Globus pallidus (tissue), 1 donor: ENCODE measurements around the gene TRIM37.
"Not testable (repeated sequence)": the region's sequence is repeated elsewhere in the genome, so short reads cannot be mapped to it uniquely, and the experiment has no call there.

Experiments used
- DNase-seq: peaks from one replicate; pipeline ENCODE4 v3.0.0-alpha.2; 2015; ENCODE audit warnings: low spot score

TRIM37 gene

GRCh38 chr17:58993311-58993710 lies 113.4 kb downstream of the TRIM37 start:
- DNase-seq = no peak

- no peak for DNase-seq
Measured at GRCh38 chr17:58991718-58992331, 114.9 kb downstream of the TRIM37 start.

- no peak for DNase-seq
Measured at GRCh38 chr17:58989629-58990028, 117.1 kb downstream of the TRIM37 start.

- no peak for DNase-seq
Measured at GRCh38 chr17:58985971-58986370, 120.7 kb downstream of the TRIM37 start.

- DNase-seq = no peak
Measured at GRCh38 chr17:58985367-58985766, 121.3 kb downstream of the TRIM37 start.

- DNase-seq = no peak
Measured at GRCh38 chr17:58982626-58983025, 124.1 kb downstream of the TRIM37 start.

- no peak for DNase-seq
Measured at GRCh38 chr17:58980706-58981481, 125.8 kb downstream of the TRIM37 start.

GRCh38 chr17:58976541-58976940 lies 130.1 kb downstream of the TRIM37 start:
- DNase-seq = no peak

GRCh38 chr17:58974354-58974753 lies 132.3 kb downstream of the TRIM37 start:
- no peak for DNase-seq

GRCh38 chr17:58970609-58971450 lies 135.8 kb downstream of the TRIM37 start:
- DNase-seq = no peak

GRCh38 chr17:58969612-58970011 lies 137.1 kb downstream of the TRIM37 start:
- no peak for DNase-seq

GRCh38 chr17:58969156-58969555 lies 137.5 kb downstream of the TRIM37 start:
- no peak for DNase-seq

- DNase-seq = no peak
Measured at GRCh38 chr17:58968426-58969061, 138.1 kb downstream of the TRIM37 start.

GRCh38 chr17:58966208-58966607 lies 140.5 kb downstream of the TRIM37 start:
- DNase-seq = no peak

GRCh38 chr17:58965221-58965620 lies 141.5 kb downstream of the TRIM37 start:
- DNase-seq = peak; percentile 2

GRCh38 chr17:58960068-58960467 lies 146.6 kb downstream of the TRIM37 start:
- peak; percentile 7 for DNase-seq

GRCh38 chr17:58957725-58958073 lies 149.0 kb downstream of the TRIM37 start:
- DNase-seq = not testable (repeated sequence)

- no peak for DNase-seq
Measured at GRCh38 chr17:58956997-58957724, 149.5 kb downstream of the TRIM37 start.

- DNase-seq = not testable (repeated sequence)
Measured at GRCh38 chr17:58954358-58954757, 152.3 kb downstream of the TRIM37 start.

- DNase-seq = no peak
Measured at GRCh38 chr17:58947824-58948223, 158.9 kb downstream of the TRIM37 start.

- DNase-seq = no peak
Measured at GRCh38 chr17:58947411-58947810, 159.3 kb downstream of the TRIM37 start.

- DNase-seq = no peak
Measured at GRCh38 chr17:58944166-58944565, 162.5 kb downstream of the TRIM37 start.
